DLD1 (cell line): Measurements from ENCODE around the gene MAP4K1.
"Not testable (repeated sequence)": the region's sequence is repeated elsewhere in the genome, so short reads cannot be mapped to it uniquely, and the experiment has no call there.

ENCODE experiments used
- in situ Hi-C: cut with HindIII; loops from 2 replicates; pipeline ENCODE4 v1.10.0; 2017; ENCODE audit warnings: low sequenced_read_pairs

Gene MAP4K1

DNA sequence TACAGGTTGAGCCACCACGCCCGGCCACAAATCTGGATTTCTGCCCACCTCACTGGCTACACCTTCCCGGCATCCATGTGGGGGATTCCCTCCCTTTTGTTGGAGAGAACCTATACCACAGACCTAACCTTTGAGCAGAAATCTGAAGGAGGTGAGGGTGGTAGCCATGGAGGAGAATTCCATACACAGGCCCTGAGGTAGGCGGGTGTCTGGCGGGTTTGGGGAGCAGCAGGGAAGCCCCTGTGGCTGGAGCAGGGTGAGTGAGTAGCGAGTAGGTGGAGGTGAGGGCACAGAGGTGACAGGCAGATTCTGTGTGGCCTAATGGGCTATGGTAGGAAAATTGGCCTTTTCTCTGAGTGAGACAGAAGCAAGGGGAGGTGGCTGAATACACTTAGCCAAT, 11.8 kb upstream of the MAP4K1 start:
- in situ Hi-C loops, result no loop called here

DNA sequence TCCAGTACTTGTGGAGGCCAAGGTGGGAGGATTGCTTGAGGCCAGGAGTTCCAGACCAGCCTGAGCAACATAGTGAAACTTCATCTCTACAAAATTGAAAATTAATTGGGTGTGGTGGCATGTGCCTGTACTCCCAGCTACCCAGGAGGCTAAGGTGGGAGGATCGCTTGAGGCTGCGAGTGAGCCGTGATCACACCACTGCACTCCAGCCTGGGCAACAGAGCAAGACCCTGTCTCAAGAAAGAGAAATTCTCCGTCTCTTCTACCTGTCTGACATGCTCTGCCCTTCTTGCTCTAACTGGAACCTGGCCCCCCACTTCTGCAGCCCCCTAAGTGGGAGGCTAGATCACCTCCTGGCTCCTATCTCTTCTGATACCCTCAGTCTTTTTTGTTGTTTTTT, 8.6 kb upstream of the MAP4K1 start:
- in situ Hi-C loops, result no loop called here

DNA sequence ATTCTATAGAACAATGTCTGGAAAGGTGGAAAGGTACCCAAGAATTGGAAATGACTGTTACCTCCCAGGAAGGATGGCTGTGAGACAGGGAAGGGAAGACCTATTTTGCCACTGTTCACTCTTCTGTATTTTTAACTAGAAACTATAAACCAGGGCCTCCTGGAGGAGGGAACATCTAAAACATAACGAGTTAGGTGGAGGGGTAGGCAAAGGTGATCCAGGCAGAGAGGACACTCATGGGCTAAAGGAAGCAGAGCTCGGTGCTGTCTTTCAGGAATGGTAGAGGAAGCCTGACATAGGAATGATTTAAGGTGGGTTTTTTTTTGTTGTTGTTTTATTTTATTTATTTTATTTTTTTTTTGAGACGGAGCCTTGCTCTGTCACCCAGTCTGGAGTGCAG, 7.1 kb upstream of the MAP4K1 start:
- in situ Hi-C loops, result no loop called here

DNA sequence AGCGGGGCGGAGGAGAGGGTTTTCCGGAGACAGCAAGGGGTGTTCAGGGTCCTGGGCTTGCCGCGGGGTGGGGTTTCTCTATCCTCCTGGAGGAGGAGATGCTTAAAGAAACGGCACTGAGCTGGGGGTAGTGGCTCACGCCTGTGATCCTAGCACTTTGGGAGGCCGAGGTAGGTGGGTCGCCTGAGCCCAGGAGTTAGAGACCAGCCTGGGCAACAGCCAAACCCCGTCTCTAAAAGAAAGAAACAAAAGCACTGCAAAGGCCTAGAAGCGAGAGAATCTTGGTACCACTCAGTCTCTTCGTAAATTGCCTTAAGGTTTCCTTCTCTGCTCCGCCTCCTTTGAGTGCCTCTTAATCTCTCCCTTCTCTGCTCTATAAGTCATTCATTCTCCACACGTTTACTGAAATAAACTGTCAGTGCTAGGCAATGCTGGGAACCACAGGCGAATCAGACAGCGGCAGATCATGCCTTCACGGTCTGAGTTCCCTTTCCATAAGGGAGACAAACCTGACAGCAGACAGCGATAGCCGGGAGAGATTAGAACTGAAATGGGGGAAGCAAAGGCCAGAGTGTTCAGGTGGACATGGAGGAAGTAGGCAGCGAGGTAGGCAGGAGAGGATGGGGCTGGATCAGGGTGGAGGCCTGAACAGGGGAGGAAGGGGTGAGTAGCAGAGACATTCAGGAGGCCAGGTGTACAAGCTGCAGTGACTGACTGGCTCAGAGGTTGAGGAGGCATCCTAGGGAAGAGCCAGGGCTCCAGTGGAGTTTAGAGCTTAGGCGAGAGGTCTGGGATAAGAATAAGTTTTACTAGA, 1.8 kb upstream of the MAP4K1 start:
- in situ Hi-C loops, result no loop called here

DNA sequence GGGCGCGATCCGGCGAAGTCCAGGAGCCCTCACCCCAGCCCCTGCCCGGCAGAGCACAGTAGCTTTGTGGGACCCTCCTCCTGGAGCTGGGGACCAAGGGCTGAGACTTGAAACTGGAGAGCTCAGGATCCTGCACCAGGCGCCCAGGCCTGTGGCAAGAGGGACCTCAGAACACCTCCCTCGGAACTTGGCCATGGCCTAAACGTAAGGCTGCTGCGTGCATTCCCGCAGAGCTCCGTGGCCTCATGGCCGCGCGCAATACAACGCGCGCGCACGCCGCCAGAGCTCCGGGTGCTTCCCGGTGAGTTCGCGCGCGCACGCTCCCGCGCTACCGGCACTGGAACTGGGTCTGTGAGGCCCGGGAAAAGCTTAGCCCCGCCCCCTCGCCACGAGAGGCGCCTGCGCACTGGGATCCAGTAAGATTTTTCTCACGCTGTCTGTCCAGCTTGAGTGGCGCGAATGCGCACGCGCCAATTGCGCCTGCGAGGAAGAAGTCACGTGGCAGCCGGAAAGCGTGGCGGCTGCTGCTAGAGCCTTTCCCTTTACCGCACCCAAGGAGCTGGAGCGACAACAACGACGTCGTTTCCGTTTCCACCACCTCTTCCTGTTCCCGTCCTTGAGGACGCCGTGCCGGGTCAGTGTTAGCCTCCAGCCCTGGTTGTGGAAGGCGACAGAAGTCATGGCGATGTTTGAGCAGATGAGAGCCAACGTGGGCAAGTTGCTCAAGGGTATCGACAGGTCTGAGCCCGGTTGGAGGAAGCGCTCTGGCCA, 1.0 kb upstream of the MAP4K1 start, which contains the start of gene EIF3K:
Gene EIF3K (plus strand): TSS at position 599 of the 771 bp plus-strand sequence. CDS start 81 bp downstream, at position 680.
- in situ Hi-C loops, result no loop called here

DNA sequence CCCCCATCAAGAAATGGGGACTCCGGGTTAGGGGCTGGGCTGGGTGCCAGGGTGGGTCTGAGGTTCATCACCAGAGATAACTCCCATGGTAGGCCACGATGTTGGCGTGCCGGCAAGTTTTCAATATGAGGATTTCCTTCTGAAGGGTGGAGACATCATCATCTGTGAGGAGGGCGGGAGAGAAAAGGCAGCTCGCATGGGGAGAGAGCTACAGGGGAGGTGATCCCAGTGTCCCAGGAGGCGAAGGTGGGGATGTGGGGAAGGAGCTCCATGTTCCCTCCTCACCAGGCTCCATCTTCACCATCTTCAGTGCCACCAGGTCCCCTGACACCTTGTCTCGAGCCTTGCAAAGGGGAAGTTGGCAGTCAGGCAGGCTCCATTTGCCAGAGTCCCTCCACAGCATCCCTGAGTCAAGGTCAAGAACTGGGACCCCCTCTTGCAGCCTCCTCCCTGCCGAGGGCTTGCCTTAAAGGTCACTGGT, 430 bp downstream of the MAP4K1 start:
- in situ Hi-C loops, result no loop called here

DNA sequence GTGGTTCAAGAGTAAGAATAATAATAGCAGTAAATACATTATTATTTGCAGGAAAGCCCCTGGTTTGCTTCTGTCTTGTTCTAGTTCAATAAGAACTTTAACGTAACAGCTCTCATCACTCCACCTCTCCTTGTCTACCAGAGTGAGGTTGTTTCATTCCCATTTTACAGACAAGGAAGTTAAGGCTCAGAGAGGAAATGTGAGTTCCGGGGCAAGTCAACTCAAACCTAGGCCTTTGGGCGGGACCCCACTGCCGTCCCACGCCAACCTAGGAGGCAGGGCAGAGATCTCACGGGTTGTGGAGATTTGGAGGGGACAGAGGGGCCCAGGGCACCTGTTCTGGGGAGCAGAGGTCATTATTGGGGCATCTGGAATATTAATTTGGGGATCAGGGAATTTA, 1.5 kb downstream of the MAP4K1 start:
- in situ Hi-C loops, result no loop called here

DNA sequence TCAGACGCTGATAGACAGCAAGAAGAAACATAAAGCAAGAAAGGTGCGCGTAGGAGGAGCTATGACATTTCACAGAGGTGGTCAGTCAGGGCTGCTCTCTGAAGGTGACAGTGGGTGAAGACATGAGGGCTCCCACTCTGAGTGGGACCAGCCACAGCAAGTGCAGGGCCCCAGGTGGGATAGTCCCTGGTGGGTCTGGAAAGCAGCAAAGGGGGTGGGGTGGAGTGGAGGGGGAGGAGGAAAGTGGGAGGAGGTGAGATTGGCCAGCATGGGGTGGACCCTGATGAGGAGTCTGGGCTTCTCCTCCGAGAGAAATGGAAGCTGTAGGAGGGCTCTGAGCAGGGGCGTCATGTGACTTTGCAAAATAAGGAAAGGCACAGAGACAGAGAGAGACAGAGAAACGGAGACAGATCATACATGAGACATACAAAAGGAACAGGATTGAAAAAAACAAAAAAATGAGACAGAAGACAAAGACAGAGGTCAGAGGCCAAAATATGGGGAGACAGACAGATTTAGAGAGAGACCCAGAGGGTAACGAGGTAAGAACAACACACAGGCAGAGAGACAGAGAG, 2.7 kb downstream of the MAP4K1 start:
- in situ Hi-C loops, result no loop called here

DNA sequence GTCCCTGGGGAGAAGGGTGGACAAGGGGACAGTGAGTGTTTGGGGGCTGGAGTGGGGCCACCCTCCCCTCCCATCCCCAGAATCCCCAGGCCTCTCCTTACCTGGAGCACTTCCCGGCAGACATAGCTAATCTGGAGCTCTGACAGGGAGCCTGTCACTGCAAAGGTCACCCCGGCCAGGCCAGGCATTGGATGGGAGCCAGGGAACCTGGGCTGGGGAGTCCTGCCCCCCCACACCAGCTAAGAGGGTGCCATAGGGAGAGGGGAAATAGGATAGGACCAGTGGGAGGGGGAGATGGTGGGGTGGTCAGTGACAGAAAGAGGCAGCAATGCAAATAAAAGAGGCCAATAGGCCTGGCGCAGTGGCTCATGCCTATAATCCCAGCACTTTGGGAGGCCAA, 3.5 kb downstream of the MAP4K1 start:
- in situ Hi-C loops, result no loop called here

DNA sequence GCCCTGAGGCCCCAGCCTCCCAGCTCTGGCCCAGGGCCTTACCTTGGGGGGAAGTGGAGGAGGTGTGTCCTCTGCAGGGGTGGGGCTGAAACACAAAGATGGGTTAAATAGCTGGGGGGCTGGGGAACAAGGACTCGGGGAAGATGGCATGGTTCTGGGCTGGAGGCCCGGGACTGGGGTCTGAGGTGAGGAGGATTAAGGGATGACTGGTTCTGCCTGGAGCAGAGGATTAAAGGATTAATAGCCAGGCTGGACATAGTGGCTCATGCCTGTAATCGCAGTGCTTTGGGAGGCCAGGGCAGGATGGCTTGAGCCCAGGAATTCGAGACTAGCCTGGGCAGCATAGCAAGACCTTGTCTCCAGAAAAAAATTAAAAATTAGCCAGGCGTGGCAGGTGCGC, 11.6 kb downstream of the MAP4K1 start:
- in situ Hi-C loops, result no loop called here

DNA sequence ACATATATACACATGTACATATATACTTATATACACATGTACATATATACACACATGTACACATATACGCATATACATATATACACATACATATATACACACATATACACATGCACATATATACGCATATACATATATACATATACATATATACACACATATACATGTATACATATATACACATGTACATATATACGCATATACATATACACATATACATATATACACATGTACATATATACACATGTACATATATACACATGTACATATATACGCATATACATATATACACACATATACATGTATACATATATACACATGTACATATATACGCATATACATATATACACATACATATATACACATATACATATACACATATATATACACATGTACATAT, 14.9 kb downstream of the MAP4K1 start:
- in situ Hi-C loops, result not testable (repeated sequence)

DNA sequence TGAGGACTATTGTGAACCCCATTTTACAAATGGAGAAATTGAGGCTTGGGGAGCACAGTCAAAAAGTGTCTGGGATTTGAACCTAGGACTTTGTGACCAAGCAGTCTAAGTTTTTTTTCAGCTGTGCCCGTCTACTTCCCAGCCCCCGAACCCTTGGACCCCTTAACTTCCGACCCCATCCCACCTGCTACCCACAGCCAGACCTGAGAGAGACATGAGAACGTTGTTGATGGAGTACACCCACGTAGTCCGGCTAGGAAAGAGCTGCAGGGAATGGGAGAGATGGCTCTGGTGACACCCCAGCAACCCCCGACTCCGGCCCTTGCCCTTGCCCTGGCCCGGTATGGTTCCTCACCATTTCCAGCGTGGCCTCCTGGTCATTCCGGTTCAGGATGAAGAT, 18.0 kb downstream of the MAP4K1 start:
- in situ Hi-C loops, result no loop called here

DNA sequence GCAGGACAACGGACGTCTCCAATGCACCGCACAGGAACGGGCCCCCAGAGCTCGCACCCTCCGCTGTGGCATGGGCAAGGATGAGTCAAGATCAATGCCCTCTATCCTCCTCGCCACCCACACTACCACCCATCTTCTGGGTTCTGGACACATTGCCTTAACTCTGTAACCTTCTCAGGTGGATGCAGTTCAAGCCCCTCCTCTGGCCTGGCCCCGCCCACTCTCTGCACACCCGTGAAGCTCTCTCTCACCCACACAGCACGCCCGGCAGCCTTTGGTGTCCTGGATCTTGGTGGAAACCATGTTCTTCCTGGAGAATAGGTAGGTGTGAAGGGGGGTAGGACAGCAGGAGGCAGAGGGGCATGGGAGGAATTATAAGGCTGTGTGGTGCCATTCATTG, 20.7 kb downstream of the MAP4K1 start:
- in situ Hi-C loops, result no loop called here

DNA sequence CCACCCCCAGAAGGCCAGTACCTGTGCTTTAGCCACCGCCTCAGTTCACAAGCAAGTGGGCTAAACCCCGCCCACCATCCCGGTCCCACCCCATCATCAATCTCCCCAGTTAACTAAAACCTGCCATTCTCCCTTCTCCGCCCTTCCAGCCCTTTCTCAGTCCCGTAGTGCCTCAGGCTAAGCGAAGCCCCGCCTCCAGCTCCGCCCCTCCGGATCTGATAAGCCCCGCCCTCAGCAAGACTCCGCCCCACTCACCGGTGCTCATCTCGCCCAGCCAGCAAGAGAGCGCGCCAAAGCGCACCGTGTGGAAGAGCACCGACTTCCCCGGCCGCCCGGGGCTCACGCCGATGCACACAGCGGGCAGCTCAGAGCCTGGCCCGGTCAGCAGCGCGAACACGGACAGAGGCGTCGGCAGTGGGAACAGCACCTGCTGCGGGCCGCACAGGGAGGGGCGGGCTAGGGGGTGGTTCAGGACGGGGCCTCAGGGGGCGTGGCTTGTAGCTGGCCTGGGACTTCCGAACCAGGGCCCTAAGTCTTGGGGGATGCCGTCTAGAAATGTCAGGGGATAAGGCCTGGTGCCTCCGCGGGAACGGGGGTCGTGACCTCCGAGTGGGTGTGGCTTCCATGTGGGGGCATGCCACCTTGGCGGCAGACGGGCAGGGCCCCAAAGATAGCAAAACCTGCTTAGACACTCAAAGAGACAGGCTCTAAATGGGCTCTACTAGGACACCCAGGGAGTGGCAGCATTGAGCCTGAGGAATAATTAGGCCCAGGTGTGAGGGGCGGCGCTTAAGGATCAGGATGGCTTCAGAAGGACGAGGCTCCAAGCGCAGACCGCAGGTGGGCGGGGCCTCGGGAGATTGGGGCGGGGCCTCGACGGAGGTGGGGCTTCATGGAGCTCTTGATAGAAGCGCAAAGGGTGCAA, 21.4 kb downstream of the MAP4K1 start:
- in situ Hi-C loops, result no loop called here

DNA sequence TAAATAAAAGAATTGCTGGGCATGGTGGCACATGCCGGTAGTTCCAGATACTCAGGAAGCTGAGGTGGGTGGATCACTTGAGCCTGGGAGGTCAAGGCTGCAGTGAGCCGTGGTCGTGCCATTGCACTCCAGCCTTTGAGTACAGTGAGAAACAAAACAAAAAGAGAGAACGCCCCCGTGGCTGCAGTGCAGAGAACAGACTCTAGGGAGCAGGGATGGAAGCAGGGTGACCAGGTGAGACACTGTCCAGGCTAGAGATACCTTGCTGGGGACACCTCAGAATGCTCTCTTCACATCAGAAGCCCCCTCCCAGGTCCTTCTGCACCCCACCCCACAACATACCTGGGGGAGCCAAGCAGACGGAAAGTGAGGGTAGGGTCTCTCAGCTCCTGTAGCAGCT, 24.8 kb downstream of the MAP4K1 start:
- in situ Hi-C loops, result no loop called here

DNA sequence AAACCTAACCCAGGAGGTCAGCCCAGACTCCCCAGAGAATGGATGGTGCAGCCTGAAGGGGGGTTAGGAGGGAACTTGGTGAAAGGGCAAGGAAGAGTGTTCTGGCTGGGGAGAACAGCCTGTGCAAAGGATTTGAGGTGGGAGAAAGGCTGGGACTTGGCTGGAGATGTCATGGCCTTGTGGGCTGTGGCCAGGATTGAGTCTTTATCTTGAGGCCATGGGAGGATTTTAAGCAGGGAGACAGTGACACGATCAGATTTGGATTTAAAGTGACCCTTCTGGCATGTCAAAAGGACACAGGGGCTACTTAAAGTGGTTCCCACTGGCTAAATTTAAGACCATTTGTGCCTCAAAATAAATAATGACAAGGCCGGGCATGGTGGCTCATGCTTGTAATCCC, 29.7 kb downstream of the MAP4K1 start:
- in situ Hi-C loops, result no loop called here

DNA sequence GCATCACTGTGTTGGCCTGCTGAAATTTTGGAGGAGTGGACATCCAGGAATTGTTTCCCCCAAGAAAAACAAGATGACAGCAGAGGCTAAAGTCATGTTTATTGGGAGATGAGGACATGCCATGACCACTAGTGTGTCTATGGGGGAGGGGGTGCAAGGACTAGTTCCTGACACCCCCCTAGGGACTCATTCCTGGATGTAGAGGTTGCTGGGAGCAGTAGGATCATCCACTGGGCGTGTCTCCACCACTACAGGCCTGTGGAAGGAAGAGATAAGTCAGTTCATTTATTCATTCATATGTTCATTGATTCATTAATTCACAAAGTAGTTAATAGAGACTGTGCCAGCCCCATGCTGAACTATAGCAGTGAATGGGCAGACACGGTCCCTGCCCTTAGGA, 30.2 kb downstream of the MAP4K1 start:
- in situ Hi-C loops, result no loop called here

DNA sequence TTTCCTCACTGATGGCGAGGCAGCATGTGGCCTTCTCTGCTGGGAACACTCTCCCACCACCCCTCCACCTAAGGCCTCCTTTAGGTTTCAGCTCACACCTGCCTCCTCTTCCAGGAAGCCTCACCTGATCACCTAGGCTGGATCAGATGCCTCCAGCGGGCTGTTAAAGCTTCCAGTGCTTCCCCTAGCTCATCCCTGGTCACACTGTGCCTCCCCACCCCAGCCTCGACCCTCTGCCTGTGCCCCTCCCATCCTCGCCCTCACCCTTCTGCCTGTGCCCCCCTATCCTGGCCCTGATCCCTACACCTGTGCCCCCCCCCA, 33.8 kb downstream of the MAP4K1 start:
- in situ Hi-C loops, result no loop called here

DNA sequence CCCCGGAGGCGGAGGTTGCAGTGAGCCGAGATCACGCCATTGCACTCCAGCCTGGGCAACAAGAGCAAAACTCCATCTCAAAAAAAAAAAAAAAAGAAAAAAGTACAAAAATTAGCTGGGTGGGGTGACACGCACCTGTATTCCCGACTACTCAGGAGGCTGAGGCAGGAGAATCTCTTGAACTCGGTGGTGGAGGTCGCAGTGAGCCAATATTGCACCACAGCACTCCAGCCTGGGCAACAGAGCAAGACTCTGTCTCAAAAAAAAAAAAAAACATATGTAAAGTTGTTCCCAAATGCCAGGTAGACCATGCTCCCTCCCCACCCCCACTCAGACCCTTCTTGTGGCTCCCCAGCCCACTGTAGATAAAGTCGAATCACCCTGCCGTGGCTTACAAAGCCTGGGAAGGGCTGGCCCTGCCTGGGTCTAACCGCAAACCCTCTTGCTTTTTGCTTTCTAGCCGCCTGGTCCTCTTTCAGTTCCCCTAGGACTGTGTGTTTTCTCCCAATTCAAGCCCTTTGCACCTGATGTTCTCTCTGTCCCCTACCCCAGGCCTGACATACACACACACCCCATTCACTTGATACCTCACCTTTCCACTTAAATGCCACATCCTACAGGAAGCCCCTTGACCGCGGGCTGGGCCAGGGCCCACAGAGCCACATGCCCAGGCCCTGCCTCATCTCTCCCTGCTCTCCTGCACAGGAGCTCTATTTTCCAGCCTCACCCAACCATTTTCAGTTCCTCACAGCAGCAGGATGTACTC, 34.4 kb downstream of the MAP4K1 start:
- in situ Hi-C loops, result no loop called here

DNA sequence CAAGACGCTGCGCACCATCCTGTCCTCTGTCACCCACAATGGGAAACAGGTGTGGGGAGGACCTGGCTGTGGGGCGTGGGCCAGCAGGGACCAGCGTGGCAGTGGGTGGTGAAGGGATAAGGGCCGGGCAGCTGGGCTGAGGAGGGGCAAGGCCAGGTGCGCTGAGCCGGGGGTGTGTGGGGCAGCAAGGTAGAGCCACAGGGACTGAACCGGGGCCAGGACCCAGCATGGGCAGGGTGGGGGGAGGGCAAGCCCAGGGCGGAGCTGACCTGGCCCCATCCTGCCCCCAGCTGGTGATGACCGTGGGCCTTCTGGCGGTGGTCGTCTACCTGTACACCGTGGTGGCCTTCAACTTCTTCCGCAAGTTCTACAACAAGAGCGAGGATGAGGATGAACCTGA, 37.7 kb downstream of the MAP4K1 start:
- in situ Hi-C loops, result no loop called here
